ENCODE measurements around the gene HLA-DQB1.

HLA-DQB1 gene

GRCh38 chr6:32609731-32610640, 56.5 kb downstream of the HLA-DQB1 start:
- Histone ChIP-seq H3K36me3 (ENCODE audit: control insufficient read depth, insufficient read depth, low read length) (no peaks in the 10 kb centered on the region), H3K27ac (ENCODE audit: low read depth, low read length) (peak overlapping the region; percentile 77), H3K4me1 (ENCODE audit: control insufficient read depth, insufficient read depth, low read length) (peaks cover 10% of the 10 kb centered on the region; the same call in 1 of the 2 replicates), H3K9me3 (ENCODE audit: control insufficient read depth, insufficient read depth, low read length) (no peaks in the 10 kb centered on the region), H3K9ac (ENCODE audit: low read depth, low read length) (peak overlapping the region; percentile 39; the same call in 1 of the 2 replicates), H3K4me3 (ENCODE audit: low read depth, low read length) (peak overlapping the region; percentile 28; the same call in 1 of the 2 replicates), H3K27me3 (ENCODE audit: control insufficient read depth, insufficient read depth, low read length) (no peaks in the 10 kb centered on the region)
